ENCODE data around the gene TDRD12. TPM values are rescaled to one million over a fixed set of nuclear protein-coding genes. Genes with fewer than 3 reads are reported as not detected.
"Not testable (repeated sequence)": the region's sequence is repeated elsewhere in the genome, so short reads cannot be mapped to it uniquely, and the experiment has no call there.

The TDRD12 gene
- polyA plus RNA-seq, 1 experiment, result 0.07 TPM

DNA sequence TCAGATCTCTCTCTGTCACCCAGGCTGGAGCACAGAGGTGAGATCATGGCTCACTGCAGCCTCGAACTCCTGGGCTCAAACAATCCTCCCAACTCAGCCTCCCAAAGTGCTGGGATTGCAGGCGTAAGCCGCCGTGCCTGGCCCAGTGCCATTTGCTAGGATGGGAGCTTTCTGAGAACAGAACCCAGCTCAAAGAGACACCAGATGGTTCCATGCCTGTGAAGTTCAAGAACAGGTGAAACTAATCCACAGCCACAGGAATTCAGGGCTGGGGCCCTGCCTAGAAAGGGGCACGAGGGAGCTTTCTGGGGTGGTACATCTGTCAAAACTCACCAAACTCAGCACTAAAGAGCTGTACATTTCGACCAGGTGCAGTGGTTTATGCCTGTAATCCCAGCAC, 145.8 kb downstream of the TDRD12 start:
- ChIA-PET CTCF (no interaction called here), POLR2A (no interaction called here)
- TF ChIP-seq, protein P1, sequence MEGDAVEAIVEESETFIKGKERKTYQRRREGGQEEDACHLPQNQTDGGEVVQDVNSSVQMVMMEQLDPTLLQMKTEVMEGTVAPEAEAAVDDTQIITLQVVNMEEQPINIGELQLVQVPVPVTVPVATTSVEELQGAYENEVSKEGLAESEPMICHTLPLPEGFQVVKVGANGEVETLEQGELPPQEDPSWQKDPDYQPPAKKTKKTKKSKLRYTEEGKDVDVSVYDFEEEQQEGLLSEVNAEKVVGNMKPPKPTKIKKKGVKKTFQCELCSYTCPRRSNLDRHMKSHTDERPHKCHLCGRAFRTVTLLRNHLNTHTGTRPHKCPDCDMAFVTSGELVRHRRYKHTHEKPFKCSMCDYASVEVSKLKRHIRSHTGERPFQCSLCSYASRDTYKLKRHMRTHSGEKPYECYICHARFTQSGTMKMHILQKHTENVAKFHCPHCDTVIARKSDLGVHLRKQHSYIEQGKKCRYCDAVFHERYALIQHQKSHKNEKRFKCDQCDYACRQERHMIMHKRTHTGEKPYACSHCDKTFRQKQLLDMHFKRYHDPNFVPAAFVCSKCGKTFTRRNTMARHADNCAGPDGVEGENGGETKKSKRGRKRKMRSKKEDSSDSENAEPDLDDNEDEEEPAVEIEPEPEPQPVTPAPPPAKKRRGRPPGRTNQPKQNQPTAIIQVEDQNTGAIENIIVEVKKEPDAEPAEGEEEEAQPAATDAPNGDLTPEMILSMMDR (IDR thresholded peaks at IDR 0.05; ENCODE audit: low read depth, low read length), result no peak
- no peaks in the 10 kb centered on the region for H3K27me3 ChIP-seq (ENCODE audit: control insufficient read depth, insufficient read depth, low read length)
- DNase-seq (ENCODE audit: low read depth, low spot score), result no peak
- H3K9me3 ChIP-seq (ENCODE audit: control insufficient read depth, insufficient read depth, low read length), result no peaks in the 10 kb centered on the region; the same call in 1 of the 2 replicates
- H3K27ac ChIP-seq (ENCODE audit: low read depth, low read length), result no peak overlapping the region
- no peak overlapping the region for H3K4me3 ChIP-seq (ENCODE audit: low read depth, low read length)

DNA sequence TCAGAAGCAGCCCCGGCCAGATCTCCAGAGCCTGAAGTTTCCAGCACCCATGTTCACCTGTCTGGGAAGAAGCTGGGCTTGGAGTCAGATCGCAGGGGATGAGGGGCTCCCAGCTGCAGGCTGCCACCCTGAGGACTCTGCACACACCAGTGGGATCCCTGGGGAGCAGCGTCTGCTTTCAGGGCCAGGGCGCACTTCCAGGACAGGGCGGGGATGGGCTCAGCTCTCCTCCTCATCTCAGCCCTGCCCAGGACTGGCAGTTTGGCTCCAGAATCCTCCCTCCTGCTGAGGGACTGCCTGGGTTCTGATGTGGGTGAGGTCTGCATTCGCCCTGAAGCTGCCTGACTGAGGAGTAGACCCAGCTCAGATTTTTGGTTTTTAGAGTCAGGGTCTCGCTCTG, 146.5 kb downstream of the TDRD12 start:
- TF ChIP-seq, protein P1 (IDR thresholded peaks at IDR 0.05; ENCODE audit: low read depth, low read length), result no peak
- DNase-seq (ENCODE audit: low read depth, low spot score), result no peak
- Histone ChIP-seq H3K27me3 (ENCODE audit: control insufficient read depth, insufficient read depth, low read length) (no peaks in the 10 kb centered on the region), H3K9me3 (ENCODE audit: control insufficient read depth, insufficient read depth, low read length) (no peaks in the 10 kb centered on the region; the same call in 1 of the 2 replicates), H3K27ac (ENCODE audit: low read depth, low read length) (no peak overlapping the region), H3K4me3 (ENCODE audit: low read depth, low read length) (no peak overlapping the region)
- ChIA-PET CTCF (no interaction called here), POLR2A (interaction anchor here (0.7 kb wide), 1 partner anchor 102 kb away, joined by 6 read pairs; no protein-coding TSS in a partner anchor)

DNA sequence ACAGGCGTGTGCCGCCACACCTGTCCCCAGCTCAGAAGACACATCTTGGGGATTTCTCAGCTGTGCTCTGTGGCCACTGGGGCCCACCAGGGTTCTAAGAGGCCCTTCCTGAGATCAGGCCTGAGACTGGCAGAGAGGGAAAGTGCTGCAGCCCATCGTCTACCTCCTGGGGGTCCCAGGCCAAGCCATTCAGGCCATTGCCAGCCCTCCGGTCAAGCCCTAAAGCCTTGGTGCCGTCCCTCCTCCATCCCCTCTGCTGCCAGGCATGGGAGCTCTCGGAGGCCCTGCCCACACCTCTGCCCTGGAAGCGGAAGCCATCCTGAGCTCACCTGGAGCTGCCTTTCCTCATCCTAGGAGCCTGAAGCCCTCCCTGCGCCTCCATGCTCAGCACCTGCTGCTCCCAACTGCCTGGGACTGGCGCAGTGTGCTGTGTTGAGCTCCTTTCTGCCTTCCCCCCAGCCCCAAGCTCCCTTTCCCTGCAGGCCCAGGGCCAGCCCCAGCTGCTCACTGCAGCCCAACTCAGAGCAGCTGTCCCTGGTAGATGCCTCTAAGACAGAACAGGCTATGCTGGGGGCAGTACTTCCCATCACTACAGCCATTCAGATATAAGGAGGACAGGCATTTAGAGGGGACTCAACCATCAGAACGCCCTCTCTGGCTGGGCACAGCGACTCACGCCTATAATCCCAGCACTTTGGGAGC, 147.1 kb downstream of the TDRD12 start:
- ChIA-PET CTCF (no interaction called here), POLR2A (no interaction called here)
- TF ChIP-seq, protein P1 (IDR thresholded peaks at IDR 0.05; ENCODE audit: low read depth, low read length), result no peak
- DNase-seq (ENCODE audit: low read depth, low spot score), result no peak
- Histone ChIP-seq H3K27ac (ENCODE audit: low read depth, low read length) (no peak overlapping the region), H3K27me3 (ENCODE audit: control insufficient read depth, insufficient read depth, low read length) (no peaks in the 10 kb centered on the region), H3K4me3 (ENCODE audit: low read depth, low read length) (no peak overlapping the region), H3K9me3 (ENCODE audit: control insufficient read depth, insufficient read depth, low read length) (no peaks in the 10 kb centered on the region; the same call in 1 of the 2 replicates)

DNA sequence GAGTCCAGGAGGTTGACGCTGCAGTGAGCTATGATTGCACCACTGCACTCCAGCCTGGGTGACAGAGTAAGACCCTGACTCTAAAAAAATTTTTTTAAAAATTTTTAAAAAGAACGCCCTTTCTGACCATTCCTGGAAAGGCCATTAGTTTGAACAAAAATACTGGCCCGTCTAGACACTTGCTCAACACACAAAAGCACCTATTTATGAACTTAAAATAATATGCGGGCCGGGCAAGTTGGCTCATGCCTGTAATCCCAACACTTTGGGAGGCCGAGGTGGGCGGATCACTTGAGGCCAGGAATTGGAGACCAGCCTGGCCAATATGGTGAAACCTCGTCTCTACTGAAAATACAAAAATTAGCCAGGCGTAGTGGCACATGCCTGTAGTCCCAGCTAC, 147.9 kb downstream of the TDRD12 start:
- DNase-seq (ENCODE audit: low read depth, low spot score); H3K9me3 ChIP-seq (ENCODE audit: control insufficient read depth, insufficient read depth, low read length); H3K4me3 ChIP-seq (ENCODE audit: low read depth, low read length); CTCF ChIA-PET; H3K27me3 ChIP-seq (ENCODE audit: control insufficient read depth, insufficient read depth, low read length); POLR2A ChIA-PET; H3K27ac ChIP-seq (ENCODE audit: low read depth, low read length): not testable (repeated sequence)

DNA sequence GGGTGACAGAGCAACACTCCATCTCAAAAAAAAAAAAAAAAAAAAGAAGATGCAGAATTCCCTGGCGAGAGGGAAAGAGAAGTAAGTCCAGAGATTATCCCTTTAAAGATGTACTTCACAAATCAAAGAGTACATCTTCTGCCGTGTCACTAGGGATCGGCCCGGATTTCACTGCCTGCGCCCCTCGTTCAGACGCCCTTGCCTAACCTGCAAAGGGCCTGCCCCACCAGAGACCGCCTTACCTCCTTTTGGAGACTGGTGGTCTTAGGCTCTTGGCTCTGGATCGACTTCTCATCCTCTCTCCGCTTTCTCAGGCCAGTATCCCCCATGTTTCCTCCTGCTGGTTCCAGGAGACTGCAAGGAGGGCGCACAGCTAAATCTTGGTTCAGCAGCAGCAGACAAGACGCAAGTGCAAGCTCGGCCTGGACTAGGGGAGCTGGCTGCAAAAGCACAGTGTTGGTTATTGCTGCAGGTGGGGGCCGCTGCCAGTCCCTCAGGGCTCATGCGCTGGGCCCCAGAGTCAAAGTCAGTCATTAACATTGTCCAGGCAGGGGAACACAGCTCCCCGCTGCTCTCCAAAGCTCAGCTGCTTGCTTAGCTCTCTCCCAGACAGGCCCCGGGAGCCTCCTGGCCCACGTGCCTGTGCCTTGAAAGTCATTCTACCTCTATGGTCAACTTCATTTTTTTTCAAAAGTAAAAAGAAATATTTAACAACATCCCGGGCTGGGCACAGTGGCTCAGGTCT, 148.8 kb downstream of the TDRD12 start:
- Histone ChIP-seq H3K27ac (ENCODE audit: low read depth, low read length) (no peak overlapping the region), H3K4me3 (ENCODE audit: low read depth, low read length) (no peak overlapping the region), H3K9me3 (ENCODE audit: control insufficient read depth, insufficient read depth, low read length) (no peaks in the 10 kb centered on the region; the same call in 1 of the 2 replicates), H3K27me3 (ENCODE audit: control insufficient read depth, insufficient read depth, low read length) (no peaks in the 10 kb centered on the region)
- POLR2A ChIA-PET, result interaction anchor here (0.5 kb wide), 1 partner anchor 1518 kb away, joined by 3 read pairs; no protein-coding TSS in a partner anchor
- TF ChIP-seq, protein P1 (IDR thresholded peaks at IDR 0.05; ENCODE audit: low read depth, low read length), result no peak
- CTCF ChIA-PET, result no interaction called here
- no peak for DNase-seq (ENCODE audit: low read depth, low spot score)
